ENCODE data around the gene CANT1.

GRCh38 chr17:79029327-79030009 lies 19.9 kb upstream of the CANT1 start:
- no peak for TF ChIP-seq EZH2 (IDR thresholded peaks at IDR 0.05)
- no peak for TF ChIP-seq POLR2AphosphoS5 (IDR thresholded peaks at IDR 0.05; ENCODE audit: borderline replicate concordance, low read depth, low read length)
